Measurements from ENCODE around the gene RARB.

- TF ChIP-seq EZH2 (IDR thresholded peaks at IDR 0.05) (no peak), FOXP2 (optimal IDR thresholded peaks at IDR 0.05; ENCODE audit: control extremely low read depth, extremely low read length, insufficient read depth) (no peak)
These were observed 24.1 kb upstream of the RARB start for GRCh38 chr3:25403968-25404367.
